Activated T-cell treated with anti-CD3 and anti-CD28 coated beads for 24 hours (primary cell): Measurements from ENCODE around the gene PABPN1.

Experiments used
- DNase-seq: peaks from one replicate; pipeline ENCODE4 v3.0.0-alpha.2; 2020; ENCODE audit warnings: low read depth

Gene PABPN1

DNA sequence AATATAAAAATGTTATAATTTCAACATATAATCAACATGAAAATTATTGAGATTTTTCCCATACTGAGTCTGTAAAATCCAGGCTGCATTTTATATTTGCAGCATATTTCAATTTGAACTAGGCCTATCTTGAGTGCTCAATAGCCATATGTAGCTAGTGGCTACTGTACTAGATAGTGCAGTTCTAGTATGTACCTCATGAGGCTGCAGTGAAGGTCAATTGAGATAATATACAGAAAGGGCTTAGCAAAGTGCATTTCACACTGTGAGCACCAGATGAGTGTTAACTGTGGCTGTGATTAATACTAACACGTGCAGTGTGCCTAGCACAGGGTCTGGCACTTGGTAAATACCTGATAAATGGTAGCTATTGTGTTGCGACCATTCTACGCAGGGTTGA lies 36.8 kb downstream of the PABPN1 start:
- DNase-seq: no peak

- DNase-seq: no peak
These were observed 37.4 kb downstream of the PABPN1 start for GRCh38 chr14:23358553-23359166.

DNA sequence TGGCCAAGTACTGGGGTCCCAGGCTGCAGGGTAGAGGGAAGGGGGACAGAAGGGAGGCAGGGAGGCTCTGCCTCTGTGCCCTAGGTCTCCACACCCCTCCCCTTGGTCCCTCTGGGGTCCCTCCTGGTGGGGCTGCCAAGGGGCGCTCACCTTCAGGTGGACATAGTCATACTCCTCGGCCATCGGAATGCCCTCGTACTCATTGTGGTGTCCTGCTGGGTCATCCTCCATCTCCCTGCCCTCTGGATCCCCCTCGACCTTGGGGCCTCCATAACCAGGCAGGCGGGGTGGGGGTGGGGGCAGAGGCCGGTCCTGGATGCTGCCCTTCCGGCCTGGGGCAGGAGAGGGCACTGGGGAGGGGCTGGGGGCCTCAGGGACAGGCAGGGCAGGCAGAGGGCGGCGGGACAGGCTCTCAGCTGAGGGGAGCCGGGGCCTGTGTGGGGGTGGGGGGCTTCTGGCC lies 37.9 kb downstream of the PABPN1 start:
- DNase-seq: no peak

- no peak for DNase-seq
These were observed 38.6 kb downstream of the PABPN1 start for GRCh38 chr14:23359722-23360447.

DNA sequence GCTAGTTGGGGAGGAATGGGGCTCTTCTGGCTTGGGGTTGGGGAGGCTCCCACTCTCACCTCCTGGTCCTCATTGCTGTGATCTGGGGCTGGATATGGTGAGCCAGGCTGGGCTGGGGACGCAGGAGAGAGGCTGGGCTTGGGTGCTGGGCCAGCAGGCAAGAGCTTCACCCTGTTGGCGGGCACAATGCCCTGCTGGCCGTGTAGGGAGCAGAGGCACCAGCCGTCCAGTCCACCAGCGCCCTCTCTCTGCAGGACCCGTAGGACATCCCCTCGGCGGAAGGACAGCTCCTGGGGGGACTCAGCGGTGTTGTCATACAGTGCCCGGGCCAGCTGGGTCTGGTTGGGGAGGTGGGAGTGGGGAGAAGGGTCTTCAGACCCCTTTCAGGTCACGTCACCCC lies 39.2 kb downstream of the PABPN1 start:
- no peak for DNase-seq

GRCh38 chr14:23361320-23361719 lies 40.1 kb downstream of the PABPN1 start:
- DNase-seq: no peak

DNA sequence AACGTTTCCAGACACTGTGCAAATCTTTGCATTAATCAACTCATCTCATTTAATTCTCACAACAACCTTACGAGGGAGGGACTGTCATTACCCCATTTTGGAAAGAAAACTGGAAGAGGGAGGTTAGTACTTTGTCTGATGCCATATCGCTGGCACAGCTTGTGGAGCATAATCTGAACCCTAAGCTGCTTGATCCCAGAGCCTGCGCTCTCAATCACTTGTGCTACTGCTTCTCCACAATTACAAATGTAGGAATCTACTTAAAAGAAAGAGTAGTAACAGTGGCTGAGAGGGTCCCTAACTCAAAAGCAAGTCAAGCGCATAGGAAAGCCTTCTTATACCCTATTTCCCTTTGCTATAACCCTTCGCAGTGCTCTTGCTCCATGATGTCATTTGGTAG lies 40.5 kb downstream of the PABPN1 start:
- DNase-seq: no peak

DNA sequence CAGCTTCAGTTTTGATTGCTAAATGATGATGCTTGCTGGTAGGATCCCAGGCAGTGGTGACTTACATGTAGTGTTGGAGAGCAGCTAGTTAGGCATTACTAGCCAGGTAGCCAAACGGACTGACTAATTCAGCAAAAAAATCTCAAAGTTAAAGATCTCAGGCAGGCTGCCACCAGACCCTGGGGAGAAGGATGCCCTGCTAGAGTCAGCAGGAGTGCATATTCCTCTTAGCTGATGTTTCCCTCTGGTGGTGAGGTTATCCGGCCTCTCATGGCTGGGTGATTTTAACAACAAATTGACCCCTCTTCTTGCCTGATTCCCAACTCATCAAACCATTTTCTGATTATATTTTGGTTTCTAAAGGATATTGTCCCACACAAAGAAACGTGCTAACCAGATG lies 40.9 kb downstream of the PABPN1 start:
- DNase-seq: no peak

GRCh38 chr14:23364164-23365035 lies 43.1 kb downstream of the PABPN1 start:
- DNase-seq: no peak

GRCh38 chr14:23365036-23365731 lies 43.9 kb downstream of the PABPN1 start, which contains the start of gene EFS:
TSS of gene EFS (minus strand) at chr14:23365172. CDS start at chr14:23365025, 147 bp downstream.
- no peak for DNase-seq

GRCh38 chr14:23365732-23366425 lies 44.6 kb downstream of the PABPN1 start:
- DNase-seq: no peak

DNA sequence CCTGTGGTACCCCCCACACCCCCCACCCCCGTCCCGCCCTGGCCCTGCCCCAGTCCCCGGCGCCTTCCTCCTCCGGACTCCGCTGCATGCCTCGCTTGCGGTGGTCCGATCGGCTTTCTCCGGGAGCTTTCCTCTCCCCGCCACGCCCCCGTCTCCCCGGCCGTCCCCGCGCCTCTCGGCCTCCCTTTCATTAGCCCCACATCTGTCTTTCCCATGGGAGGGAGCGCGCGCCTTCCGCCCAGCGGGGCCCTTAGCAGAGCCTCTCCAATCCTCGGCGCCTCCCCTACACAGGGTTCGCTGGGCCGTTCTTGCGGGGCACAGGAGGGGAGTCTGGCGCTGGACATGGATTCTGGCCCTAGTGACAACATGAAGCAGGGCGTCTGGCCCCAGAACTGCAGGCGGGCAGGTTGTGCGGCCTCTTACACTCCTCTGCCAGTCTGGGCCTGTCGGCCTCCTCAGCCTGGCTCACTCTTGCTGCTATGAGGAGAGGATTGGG lies 45.2 kb downstream of the PABPN1 start:
- no peak for DNase-seq

DNA sequence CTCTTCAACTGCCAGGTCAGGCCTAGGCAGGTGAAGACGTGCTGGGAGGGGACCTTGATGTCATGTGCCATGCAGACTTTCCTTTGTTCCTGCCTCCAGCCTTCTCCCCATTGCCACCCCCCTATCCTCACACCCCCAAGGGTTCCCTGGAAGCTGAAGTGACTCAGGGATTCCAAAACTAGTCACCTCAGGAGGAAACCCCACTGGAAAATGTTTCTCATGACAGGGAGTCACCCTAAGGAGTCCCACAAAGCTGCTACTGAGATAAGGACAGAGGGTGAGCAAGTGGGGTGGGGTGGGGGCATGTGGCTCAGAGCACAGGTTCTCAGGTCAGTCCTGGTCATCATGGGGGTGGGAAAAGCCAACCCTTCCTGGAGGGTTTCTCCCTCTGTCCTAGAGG lies 49.0 kb downstream of the PABPN1 start:
- DNase-seq: no peak

DNA sequence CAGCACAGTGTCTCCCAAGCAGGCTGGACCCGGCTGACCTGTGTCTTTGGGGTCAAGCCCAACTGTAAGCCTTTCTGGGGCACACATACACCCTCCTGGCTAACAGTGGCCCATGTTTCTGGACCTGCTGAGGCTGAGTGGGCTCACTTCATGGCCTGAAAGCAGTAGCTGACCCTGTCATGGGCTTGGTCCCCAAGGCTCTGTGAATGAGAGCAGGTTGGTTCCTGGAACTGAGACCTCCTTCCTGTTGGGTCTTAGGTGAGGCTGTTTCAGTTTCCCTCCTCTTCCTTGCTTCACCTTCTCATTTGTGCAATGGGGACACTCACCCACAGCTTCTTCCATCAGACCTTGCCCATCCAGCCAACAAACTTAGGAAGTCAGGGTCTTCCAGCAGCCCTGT lies 50.6 kb downstream of the PABPN1 start:
- DNase-seq: no peak

GRCh38 chr14:23372509-23372908 lies 51.3 kb downstream of the PABPN1 start, which contains the start of gene IL25:
TSS of gene IL25 (plus strand) at chr14:23372809.
- no peak for DNase-seq

- no peak for DNase-seq
These were observed 51.8 kb downstream of the PABPN1 start for GRCh38 chr14:23373041-23373440.
